Endothelial cell of umbilical vein (primary cell): Measurements from ENCODE around the gene SELENOH. TPM values are rescaled to one million over a fixed set of nuclear protein-coding genes. Genes with fewer than 3 reads are reported as not detected.

Experiments
- BruUV-seq: library from RNA; stranded (reverse); fragments of 400-500 nt; replicated peaks from 2 replicates; lab custom pipeline; 2021; lab: Mats Ljungman, UMichigan
- CTCF ChIA-PET: fragments of 300-600, 350-600 bp; sonication (Branson Sonifier 250); formaldehyde crosslinking; loops from one replicate; lab custom pipeline; 2021; ENCODE audit warnings: antibody characterized with exemption, inconsistent platforms; lab: Charles Lee
- POLR2A ChIA-PET: fragments of 300-600, 350-600 bp; sonication (Branson Sonifier 250); formaldehyde crosslinking; loops from one replicate; lab custom pipeline; 2021; ENCODE audit warnings: antibody characterized with exemption, inconsistent platforms; lab: Charles Lee
- DNase-seq: peaks from one replicate; pipeline ENCODE4 v3.0.0-alpha.2; 2011; ENCODE audit warnings: low read depth, low spot score
- FAIRE-seq: peaks from 2 replicates; lab custom pipeline; 2011; peaks lifted over from hg19 to GRCh38; lab: Jason Lieb, UNC
- H2AFZ ChIP-seq: 2 replicates; pipeline ENCODE4 v1.6.0; 2012; ENCODE audit warnings: low read depth, low read length, control low read depth, inconsistent platforms
- H3K27ac ChIP-seq: 2 replicates; pipeline ENCODE4 v1.5.1; 2011; ENCODE audit warnings: low read depth, mild to moderate bottlenecking, control low read depth, low read length, moderate library complexity; ENCODE audit not compliant: insufficient read depth
- H3K27me3 ChIP-seq, 2 experiments: 2 replicates each; pipeline versions ENCODE4 v1.6.0 to v1.6.1; 2011; ENCODE audit warnings: low read length in 2 of 2, mixed read lengths in 1 of 2; ENCODE audit not compliant: control insufficient read depth in 2 of 2, insufficient read depth in 2 of 2
- H3K36me3 ChIP-seq, 2 experiments: 2 replicates in 1 of 2; 3 replicates in 1 of 2; pipeline ENCODE4 v1.5.1; 2011; ENCODE audit warnings: low read length in 2 of 2, mild to moderate bottlenecking in 1 of 2, moderate library complexity in 1 of 2; ENCODE audit not compliant: control insufficient read depth in 2 of 2, insufficient read depth in 2 of 2; ENCODE audit errors: extremely low read depth in 1 of 2
- H3K4me1 ChIP-seq: 3 replicates; pipeline ENCODE4 v1.5.1; 2011; ENCODE audit warnings: mild to moderate bottlenecking, low read length; ENCODE audit not compliant: control insufficient read depth, insufficient read depth; ENCODE audit errors: extremely low read depth
- H3K4me2 ChIP-seq: 2 replicates; pipeline ENCODE4 v1.6.1; 2011; ENCODE audit warnings: low read length, control low read depth, mixed read lengths; ENCODE audit not compliant: insufficient read depth
- H3K4me3 ChIP-seq, 3 experiments: fragments of 200-600 bp in 1 of 3; sonication (generic), shearing (Covaris generic) in 1 of 3; replicated peaks in 1 of 3; 2 replicates each; pipeline ENCODE4 v1.5.1; 2011 to 2016; ENCODE audit warnings: control low read depth in 3 of 3, low read length in 3 of 3, mild to moderate bottlenecking in 2 of 3, inconsistent platforms in 1 of 3, low read depth in 1 of 3, moderate library complexity in 1 of 3; ENCODE audit not compliant: insufficient read depth in 1 of 3
- H3K79me2 ChIP-seq: 2 replicates; pipeline ENCODE4 v1.6.0; 2012; ENCODE audit warnings: low read length, inconsistent platforms; ENCODE audit not compliant: control insufficient read depth, insufficient read depth
- H3K9ac ChIP-seq: replicated peaks from 2 replicates; pipeline ENCODE3; 2011; ENCODE audit warnings: low read length, control low read depth; ENCODE audit not compliant: insufficient read depth; ENCODE audit errors: extremely low read depth
- H3K9me1 ChIP-seq: replicated peaks from 3 replicates; pipeline ENCODE4 v1.6.0; 2011; ENCODE audit warnings: mild to moderate bottlenecking, low read length; ENCODE audit not compliant: control insufficient read depth, insufficient read depth; ENCODE audit errors: extremely low read depth
- H3K9me3 ChIP-seq: replicated peaks from 2 replicates; pipeline ENCODE4 v1.5.1; 2012; ENCODE audit warnings: low read length, inconsistent platforms; ENCODE audit not compliant: control insufficient read depth, insufficient read depth
- H4K20me1 ChIP-seq: replicated peaks from 2 replicates; pipeline ENCODE3; 2011; ENCODE audit warnings: mild to moderate bottlenecking, low read length; ENCODE audit not compliant: control insufficient read depth, insufficient read depth; ENCODE audit errors: extremely low read depth
- EZH2 ChIP-seq: IDR thresholded peaks from 2 replicates; pipeline ENCODE4 v1.6.1; 2012; ENCODE audit warnings: borderline replicate concordance, low read depth, mild to moderate bottlenecking, moderate library complexity, low read length, inconsistent platforms; ENCODE audit not compliant: severe bottlenecking
- FOS ChIP-seq: IDR thresholded peaks from 2 replicates; pipeline ENCODE4 v1.6.1; 2011; ENCODE audit warnings: mild to moderate bottlenecking, low read length, moderate library complexity, borderline replicate concordance; ENCODE audit not compliant: insufficient read depth
- GATA2 ChIP-seq: IDR thresholded peaks from 2 replicates; pipeline ENCODE4 v1.7.0; 2011; ENCODE audit warnings: low read depth, mild to moderate bottlenecking, moderate library complexity, mixed read lengths, low read length; ENCODE audit not compliant: insufficient read length, insufficient read depth
- JUN ChIP-seq: IDR thresholded peaks from 2 replicates; pipeline ENCODE4 v1.6.1; 2011; ENCODE audit warnings: borderline replicate concordance, low read depth; ENCODE audit not compliant: insufficient read length, insufficient read depth
- MYC ChIP-seq: IDR thresholded peaks from one replicate; pipeline ENCODE4 v1.6.1; 2011; ENCODE audit warnings: mild to moderate bottlenecking, low read depth, low read length
- POLR2A ChIP-seq: IDR thresholded peaks from 2 replicates; pipeline ENCODE4 v1.6.1; 2012; ENCODE audit warnings: low read depth, mild to moderate bottlenecking, control low read depth, low read length
- POLR2AphosphoS5 ChIP-seq: IDR thresholded peaks from 2 replicates; pipeline ENCODE4 v1.6.1; 2012; ENCODE audit warnings: low read depth, mild to moderate bottlenecking, control low read depth, low read length, moderate library complexity; ENCODE audit not compliant: insufficient read depth
- dilution Hi-C: fragments of 300-500 bp; cut with MboI; formaldehyde crosslinking; loops from one replicate; pipeline ENCODE4 v1.15.0; 2019; ENCODE audit warnings: low sequenced_read_pairs; ENCODE audit not compliant: extremely low pct_ligation_motif_present
- intact Hi-C: fragments of 100-400 bp; cut with micrococcal nuclease; formaldehyde crosslinking; loops from one replicate; pipeline ENCODE4 v1.10.0; 2022
- polyA plus RNA-seq, 4 experiments: library from polyadenylated mRNA; depleted of rRNA in 3 of 4; stranded (reverse) in 3 of 4; unstranded in 1 of 4; fragments of >200 nt; gene quantifications; 2 replicates each; pipeline versions ENCODE4 v1.2.1 to v1.2.3, GENCODE V29; 2011 to 2012; ENCODE audit warnings: missing spikeins in 1 of 4
- total RNA-seq: library from RNA; stranded (reverse); gene quantifications from 2 replicates; pipeline ENCODE4 v1.2.3, GENCODE V29; 2021
- TF ChIP-seq, protein P1 (sequence below): IDR thresholded peaks from 2 replicates; pipeline ENCODE4 v1.6.1; 2011; ENCODE audit not compliant: insufficient read depth, insufficient read length
- TF ChIP-seq, protein P2 (sequence below), 2 donors: IDR thresholded peaks; 1 replicate in 1 of 2; 2 replicates in 1 of 2; pipeline ENCODE4 v1.5.1; 2011; ENCODE audit warnings: low read length in 2 of 2, mild to moderate bottlenecking in 2 of 2, moderate library complexity in 2 of 2, control low read depth in 1 of 2, inconsistent platforms in 1 of 2, low read depth in 1 of 2; ENCODE audit not compliant: insufficient read depth in 1 of 2; ENCODE audit errors: extremely low read depth in 1 of 2

Gene SELENOH
- total and polyA plus RNA-seq, 2 donors (not counting 3 experiments of a cell fraction or from before 2014, with no cell fraction given) = 161 to 247 TPM

DNA sequence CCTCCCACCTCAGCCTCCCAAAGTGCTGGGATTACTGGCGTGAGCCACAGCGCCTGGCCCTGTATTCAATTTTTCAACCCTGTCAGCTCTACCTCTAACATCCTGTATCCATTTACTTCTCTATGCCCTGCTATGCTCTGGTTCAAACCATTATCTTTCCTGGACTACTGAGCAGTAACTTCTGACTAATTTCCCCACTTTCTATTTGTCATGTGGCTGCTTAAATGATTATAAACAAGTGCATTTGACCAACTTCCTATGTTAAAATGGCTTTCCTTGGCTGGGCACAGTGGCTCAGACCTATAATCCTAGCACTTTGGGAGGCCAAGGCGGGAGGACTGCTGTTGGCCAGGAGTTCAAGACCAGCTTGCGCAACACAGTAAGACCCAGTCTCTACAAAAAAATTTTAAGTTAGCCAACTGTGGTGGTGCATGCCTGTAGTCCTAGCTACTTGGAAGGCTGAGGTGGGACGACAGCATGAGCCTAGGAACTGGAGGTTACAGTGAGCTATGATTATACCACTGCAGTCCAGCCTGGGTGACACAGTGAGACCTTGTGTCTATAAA lies 31.4 kb upstream of the SELENOH start:
- CTCF ChIA-PET = interaction anchor here (0.5 to 4.1 kb wide), 2 partner anchors 32 to 91 kb away, joined by 3 to 21 read pairs; no protein-coding TSS in a partner anchor
- H3K4me1 ChIP-seq = peaks cover 18% of the 10 kb centered on the region
- no peak overlapping the region for H3K9ac ChIP-seq
- BruUV-seq = no TSS peak
- DNase-seq (no peak), FAIRE-seq (no peak)
- H3K4me3 ChIP-seq = no peak overlapping the region
- intact Hi-C loops = no loop called here
- H3K79me2 ChIP-seq = peaks cover 43% of the 10 kb centered on the region
- H2AFZ ChIP-seq = no peak overlapping the region
- H3K9me3 ChIP-seq = no peaks in the 10 kb centered on the region
- H3K36me3 ChIP-seq = no peaks in the 10 kb centered on the region
- POLR2A ChIA-PET = no interaction called here
- no peaks in the 10 kb centered on the region for H4K20me1 ChIP-seq
- no peak overlapping the region for H3K27ac ChIP-seq
- H3K4me2 ChIP-seq = no peak overlapping the region
- no peaks in the 10 kb centered on the region for H3K9me1 ChIP-seq
- H3K27me3 ChIP-seq = no peaks in the 10 kb centered on the region
- dilution Hi-C loops = no loop called here
- TF ChIP-seq MYC (no peak), POLR2A (no peak), JUN (no peak), FOS (no peak), EZH2 (no peak), POLR2AphosphoS5 (no peak), GATA2 (no peak)
- TF ChIP-seq, protein P1, sequence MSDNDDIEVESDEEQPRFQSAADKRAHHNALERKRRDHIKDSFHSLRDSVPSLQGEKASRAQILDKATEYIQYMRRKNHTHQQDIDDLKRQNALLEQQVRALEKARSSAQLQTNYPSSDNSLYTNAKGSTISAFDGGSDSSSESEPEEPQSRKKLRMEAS = no peak
- TF ChIP-seq, protein P2, sequence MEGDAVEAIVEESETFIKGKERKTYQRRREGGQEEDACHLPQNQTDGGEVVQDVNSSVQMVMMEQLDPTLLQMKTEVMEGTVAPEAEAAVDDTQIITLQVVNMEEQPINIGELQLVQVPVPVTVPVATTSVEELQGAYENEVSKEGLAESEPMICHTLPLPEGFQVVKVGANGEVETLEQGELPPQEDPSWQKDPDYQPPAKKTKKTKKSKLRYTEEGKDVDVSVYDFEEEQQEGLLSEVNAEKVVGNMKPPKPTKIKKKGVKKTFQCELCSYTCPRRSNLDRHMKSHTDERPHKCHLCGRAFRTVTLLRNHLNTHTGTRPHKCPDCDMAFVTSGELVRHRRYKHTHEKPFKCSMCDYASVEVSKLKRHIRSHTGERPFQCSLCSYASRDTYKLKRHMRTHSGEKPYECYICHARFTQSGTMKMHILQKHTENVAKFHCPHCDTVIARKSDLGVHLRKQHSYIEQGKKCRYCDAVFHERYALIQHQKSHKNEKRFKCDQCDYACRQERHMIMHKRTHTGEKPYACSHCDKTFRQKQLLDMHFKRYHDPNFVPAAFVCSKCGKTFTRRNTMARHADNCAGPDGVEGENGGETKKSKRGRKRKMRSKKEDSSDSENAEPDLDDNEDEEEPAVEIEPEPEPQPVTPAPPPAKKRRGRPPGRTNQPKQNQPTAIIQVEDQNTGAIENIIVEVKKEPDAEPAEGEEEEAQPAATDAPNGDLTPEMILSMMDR (IDR thresholded peaks at IDR 0.05; ENCODE audit: extremely low read depth in 1 of 2, insufficient read depth in 1 of 2, low read depth in 1 of 2, low read length in 2 of 2) = no peak
